ENCODE measurements around the gene COL26A1. TPM values are rescaled to one million over a fixed set of nuclear protein-coding genes. Genes with fewer than 3 reads are reported as not detected.

The COL26A1 gene
- total and polyA plus RNA-seq, 7 donors, result 0.13 TPM; not detected in 6

DNA sequence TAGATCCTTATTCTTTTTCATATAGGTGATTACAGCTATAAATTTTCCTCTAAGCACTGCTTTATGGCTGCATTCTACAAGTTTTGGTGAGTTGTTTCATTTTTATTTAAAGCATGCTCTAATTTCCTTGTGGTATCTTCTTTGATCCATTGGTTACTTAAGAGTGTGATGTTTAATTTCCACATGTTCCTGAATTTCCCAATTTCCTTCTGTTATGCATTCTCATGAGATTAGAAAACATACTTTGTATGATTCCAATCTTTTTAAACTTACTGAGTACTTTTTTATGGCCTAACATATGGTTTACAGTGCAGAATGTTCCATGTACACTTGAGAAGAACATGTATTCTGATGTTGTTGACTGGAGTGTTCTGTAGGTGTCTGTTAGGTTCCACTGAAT, 213.0 kb downstream of the COL26A1 start:
- Histone ChIP-seq H3K27me3 (peaks cover 0 to 9% (median 0%) of the 10 kb centered on the region in 3 donors), H3K4me3 (no peak overlapping the region), H3K9me3 (peaks cover 0 to 12% (median 0%) of the 10 kb centered on the region in 4 donors), H3K36me3 (no peaks in the 10 kb centered on the region), H3K4me1 (no peaks in the 10 kb centered on the region), H3K27ac (no peak overlapping the region)
- DNase-seq, result no peak
- intact Hi-C loops (cut with DNase I), result no loop called here
- no peak for TF ChIP-seq EP300 (IDR thresholded peaks at IDR 0.05)
- TF ChIP-seq POLR2AphosphoS5 (IDR thresholded peaks at IDR 0.05), result no peak

DNA sequence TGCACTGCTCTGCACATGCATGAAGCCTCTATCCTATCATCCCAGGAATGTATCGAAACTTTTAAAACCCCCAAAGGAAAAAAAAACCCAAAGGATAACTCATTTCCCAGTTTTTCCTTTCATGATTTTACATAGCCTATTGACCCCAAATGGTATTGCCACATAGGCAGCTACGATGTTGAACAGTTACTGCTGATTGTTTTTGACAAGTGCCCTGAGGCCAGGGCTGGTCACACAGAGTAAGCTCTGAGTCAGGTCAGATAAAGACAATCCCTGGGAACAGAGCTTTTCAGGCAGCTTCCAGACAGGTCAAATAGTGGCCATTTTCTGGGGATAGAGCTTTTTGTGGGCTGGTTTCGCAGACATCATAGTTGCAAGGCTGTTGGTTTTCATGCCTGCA, 214.3 kb downstream of the COL26A1 start:
- intact Hi-C loops (cut with DNase I), result no loop called here
- 95 to 96% methylated on average over 3 of the region's 3 CpGs for WGBS, 2 donors
- Histone ChIP-seq H3K27me3 (peaks cover 0 to 18% (median 0%) of the 10 kb centered on the region in 3 donors), H3K4me3 (no peak overlapping the region), H3K4me1 (no peaks in the 10 kb centered on the region), H3K9me3 (peaks cover 0 to 12% (median 0%) of the 10 kb centered on the region in 4 donors), H3K27ac (no peak overlapping the region), H3K36me3 (no peaks in the 10 kb centered on the region)
- TF ChIP-seq, protein P1, sequence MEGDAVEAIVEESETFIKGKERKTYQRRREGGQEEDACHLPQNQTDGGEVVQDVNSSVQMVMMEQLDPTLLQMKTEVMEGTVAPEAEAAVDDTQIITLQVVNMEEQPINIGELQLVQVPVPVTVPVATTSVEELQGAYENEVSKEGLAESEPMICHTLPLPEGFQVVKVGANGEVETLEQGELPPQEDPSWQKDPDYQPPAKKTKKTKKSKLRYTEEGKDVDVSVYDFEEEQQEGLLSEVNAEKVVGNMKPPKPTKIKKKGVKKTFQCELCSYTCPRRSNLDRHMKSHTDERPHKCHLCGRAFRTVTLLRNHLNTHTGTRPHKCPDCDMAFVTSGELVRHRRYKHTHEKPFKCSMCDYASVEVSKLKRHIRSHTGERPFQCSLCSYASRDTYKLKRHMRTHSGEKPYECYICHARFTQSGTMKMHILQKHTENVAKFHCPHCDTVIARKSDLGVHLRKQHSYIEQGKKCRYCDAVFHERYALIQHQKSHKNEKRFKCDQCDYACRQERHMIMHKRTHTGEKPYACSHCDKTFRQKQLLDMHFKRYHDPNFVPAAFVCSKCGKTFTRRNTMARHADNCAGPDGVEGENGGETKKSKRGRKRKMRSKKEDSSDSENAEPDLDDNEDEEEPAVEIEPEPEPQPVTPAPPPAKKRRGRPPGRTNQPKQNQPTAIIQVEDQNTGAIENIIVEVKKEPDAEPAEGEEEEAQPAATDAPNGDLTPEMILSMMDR (IDR thresholded peaks at IDR 0.05), result no peak
- TF ChIP-seq POLR2A (IDR thresholded peaks at IDR 0.05) (no peak), EP300 (IDR thresholded peaks at IDR 0.05) (no peak), POLR2AphosphoS5 (IDR thresholded peaks at IDR 0.05) (no peak)
- DNase-seq, result no peak

DNA sequence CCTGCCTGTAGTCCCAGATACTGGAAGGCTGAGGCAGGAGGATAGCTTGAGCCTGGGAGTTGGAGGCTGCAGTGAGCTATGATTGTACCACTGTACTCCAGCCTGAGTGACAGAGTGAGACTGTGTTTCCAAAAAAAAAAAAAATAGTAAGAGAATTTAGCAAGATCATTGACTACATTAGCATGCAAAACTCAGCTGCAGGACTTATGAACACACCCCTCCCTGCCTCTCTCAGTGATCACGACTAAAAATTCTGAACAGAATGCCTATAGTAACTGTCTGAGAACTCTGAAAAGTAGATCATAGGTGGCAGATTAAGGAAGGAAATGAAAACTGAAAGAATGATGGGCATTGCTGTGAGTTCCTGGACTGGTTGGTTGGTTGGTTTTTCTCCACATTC, 215.9 kb downstream of the COL26A1 start:
- Histone ChIP-seq H3K27ac (no peak overlapping the region), H3K36me3 (no peaks in the 10 kb centered on the region), H3K9me3 (peaks cover 0 to 6% (median 2%) of the 10 kb centered on the region in 4 donors), H3K4me3 (no peak overlapping the region), H3K27me3 (peaks cover 0 to 18% (median 0%) of the 10 kb centered on the region in 3 donors), H3K4me1 (no peaks in the 10 kb centered on the region)
- TF ChIP-seq POLR2A (IDR thresholded peaks at IDR 0.05) (no peak), POLR2AphosphoS5 (IDR thresholded peaks at IDR 0.05) (no peak), EP300 (IDR thresholded peaks at IDR 0.05) (no peak)
- TF ChIP-seq, protein P1 (IDR thresholded peaks at IDR 0.05), result no peak
- intact Hi-C loops (cut with DNase I), result no loop called here
- no peak for DNase-seq
- WGBS, 2 donors, result 13 to 29% methylated on average over 1 of the region's 1 CpG

DNA sequence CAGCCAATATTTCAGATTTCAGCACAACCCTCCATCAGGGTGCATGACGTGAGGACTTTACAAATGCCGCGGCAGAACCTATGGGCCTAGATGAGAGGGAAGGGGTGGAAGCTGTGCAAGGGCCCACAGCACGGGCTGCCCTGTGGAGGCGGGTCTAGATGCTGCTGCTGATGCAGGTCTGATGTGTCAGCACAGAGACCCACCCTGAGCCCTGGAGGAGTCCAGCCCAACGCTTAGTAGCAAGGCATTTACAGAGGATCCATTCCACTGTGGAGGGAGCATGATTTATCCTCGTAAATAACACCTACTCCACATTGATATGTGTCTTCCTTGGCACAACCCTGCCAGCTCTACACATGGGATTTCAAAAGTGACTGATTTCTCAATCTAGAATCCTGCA, 217.9 kb downstream of the COL26A1 start:
- TF ChIP-seq, protein P1 (IDR thresholded peaks at IDR 0.05), result no peak
- no peak for TF ChIP-seq POLR2AphosphoS5 (IDR thresholded peaks at IDR 0.05)
- no peak for TF ChIP-seq POLR2A (IDR thresholded peaks at IDR 0.05)
- TF ChIP-seq EP300 (IDR thresholded peaks at IDR 0.05), result no peak
- intact Hi-C loops (cut with DNase I), result no loop called here
- Histone ChIP-seq H3K36me3 (no peaks in the 10 kb centered on the region), H3K27ac (no peak overlapping the region), H3K27me3 (peaks cover 0 to 15% (median 0%) of the 10 kb centered on the region in 3 donors), H3K9me3 (peaks cover 0 to 6% (median 2%) of the 10 kb centered on the region in 4 donors), H3K4me1 (no peaks in the 10 kb centered on the region), H3K4me3 (no peak overlapping the region)
- no peak for DNase-seq
- whole genome bisulfite sequencing, 2 donors, result 94% methylated on average over 7 of the region's 7 CpGs

DNA sequence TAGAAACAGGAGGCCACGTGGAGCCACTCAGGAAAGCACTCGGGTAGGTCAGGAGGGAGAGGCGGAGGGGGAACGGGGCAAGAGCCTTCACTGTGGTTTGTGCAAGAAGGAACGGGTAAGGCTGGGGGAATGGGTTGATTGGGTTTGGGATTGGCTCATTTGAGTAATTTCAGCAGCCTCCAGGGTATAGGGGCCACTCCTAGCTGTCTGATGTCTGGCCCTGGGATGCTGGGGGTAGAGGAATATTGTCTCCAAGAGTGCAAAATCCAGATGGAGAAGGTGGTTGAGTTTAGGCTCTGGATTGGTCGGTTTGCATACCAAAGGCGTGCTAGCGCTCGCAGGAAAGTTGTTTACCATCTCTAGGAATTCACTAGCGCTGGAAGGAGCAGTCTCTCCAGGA, 219.2 kb downstream of the COL26A1 start:
- H3K4me1 ChIP-seq, result no peaks in the 10 kb centered on the region
- intact Hi-C loops (cut with DNase I), result no loop called here
- H3K27ac ChIP-seq, result no peak overlapping the region
- H3K27me3 ChIP-seq, result peaks cover 0 to 15% (median 0%) of the 10 kb centered on the region in 3 donors
- WGBS, 2 donors, result 86 to 91% methylated on average over 10 of the region's 10 CpGs
- H3K36me3 ChIP-seq, result no peaks in the 10 kb centered on the region
- TF ChIP-seq POLR2AphosphoS5 (IDR thresholded peaks at IDR 0.05) (no peak), EP300 (IDR thresholded peaks at IDR 0.05) (no peak), POLR2A (IDR thresholded peaks at IDR 0.05) (no peak)
- TF ChIP-seq, protein P1 (IDR thresholded peaks at IDR 0.05), result no peak
- DNase-seq, result no peak
- H3K9me3 ChIP-seq, result peaks cover 0 to 6% (median 2%) of the 10 kb centered on the region in 4 donors
- H3K4me3 ChIP-seq, result no peak overlapping the region
